ENCODE measurements around the gene PSME3.

PSME3 gene

GRCh38 chr17:42832934-42833766 lies at the start of gene PSME3:
Gene PSME3 (plus strand): TSS chr17:42833397. CDS start chr17:42833632, 235 bp downstream.
- peak; percentile 95 for DNase-seq
- Mint-ChIP-seq H3K36me3 (ENCODE audit: low read depth) (peaks cover 54% of the 10 kb centered on the region), H3K27ac (peak within 1 kb of the TSS; percentile 99)

GRCh38 chr17:42783791-42784138 lies 49.4 kb upstream of the PSME3 start:
- H3K27ac Mint-ChIP-seq = no peak overlapping the region
- H3K27me3 Mint-ChIP-seq = peaks cover 84% of the 10 kb centered on the region
- no peak for DNase-seq
- peaks cover 12% of the 10 kb centered on the region for H3K36me3 Mint-ChIP-seq (ENCODE audit: low read depth)
- H3K4me3 Mint-ChIP-seq = no peak overlapping the region
- H3K9me3 Mint-ChIP-seq = no peaks in the 10 kb centered on the region
- H3K4me1 Mint-ChIP-seq (ENCODE audit: low read depth) = peaks cover 32% of the 10 kb centered on the region

More at GRCh38 chr17:42832934-42833766, at the start of gene PSME3:
- H3K9me3 Mint-ChIP-seq = no peaks in the 10 kb centered on the region
- no peaks in the 10 kb centered on the region for H3K27me3 Mint-ChIP-seq
- peaks cover 34% of the 10 kb centered on the region for H3K4me1 Mint-ChIP-seq (ENCODE audit: low read depth)
- peak within 1 kb of the TSS; percentile 95 for H3K4me3 Mint-ChIP-seq

GRCh38 chr17:42784409-42784808 lies 48.8 kb upstream of the PSME3 start:
- DNase-seq = no peak
- no peak overlapping the region for H3K27ac Mint-ChIP-seq
- peaks cover 88% of the 10 kb centered on the region for H3K27me3 Mint-ChIP-seq
- no peak overlapping the region for H3K4me3 Mint-ChIP-seq
- H3K9me3 Mint-ChIP-seq = no peaks in the 10 kb centered on the region
- H3K4me1 Mint-ChIP-seq (ENCODE audit: low read depth) = peaks cover 32% of the 10 kb centered on the region
- peaks cover 5% of the 10 kb centered on the region for H3K36me3 Mint-ChIP-seq (ENCODE audit: low read depth)

GRCh38 chr17:42784811-42785592 lies 48.2 kb upstream of the PSME3 start:
- no peaks in the 10 kb centered on the region for H3K36me3 Mint-ChIP-seq (ENCODE audit: low read depth)
- H3K27ac Mint-ChIP-seq = no peak overlapping the region
- peaks cover 82% of the 10 kb centered on the region for H3K27me3 Mint-ChIP-seq
- H3K4me1 Mint-ChIP-seq (ENCODE audit: low read depth) = peaks cover 32% of the 10 kb centered on the region
- no peak for DNase-seq
- H3K4me3 Mint-ChIP-seq = no peak overlapping the region
- no peaks in the 10 kb centered on the region for H3K9me3 Mint-ChIP-seq

- Mint-ChIP-seq H3K36me3 (ENCODE audit: low read depth) (no peaks in the 10 kb centered on the region), H3K27me3 (peaks cover 68% of the 10 kb centered on the region), H3K27ac (no peak overlapping the region), H3K4me3 (no peak overlapping the region), H3K9me3 (no peaks in the 10 kb centered on the region), H3K4me1 (ENCODE audit: low read depth) (peaks cover 24% of the 10 kb centered on the region)
- no peak for DNase-seq
Observed at GRCh38 chr17:42787266-42787665, 45.9 kb upstream of the PSME3 start.

GRCh38 chr17:42791948-42792347 lies 41.2 kb upstream of the PSME3 start:
- no peak for DNase-seq
- Mint-ChIP-seq H3K27ac (no peak overlapping the region), H3K4me3 (no peak overlapping the region), H3K4me1 (ENCODE audit: low read depth) (peaks cover 11% of the 10 kb centered on the region), H3K36me3 (ENCODE audit: low read depth) (peaks cover 12% of the 10 kb centered on the region), H3K9me3 (no peaks in the 10 kb centered on the region), H3K27me3 (peaks cover 22% of the 10 kb centered on the region)

- peaks cover 12% of the 10 kb centered on the region for H3K36me3 Mint-ChIP-seq (ENCODE audit: low read depth)
- no peak overlapping the region for H3K4me3 Mint-ChIP-seq
- H3K27ac Mint-ChIP-seq = no peak overlapping the region
- no peak for DNase-seq
- peaks cover 16% of the 10 kb centered on the region for H3K4me1 Mint-ChIP-seq (ENCODE audit: low read depth)
- H3K9me3 Mint-ChIP-seq = no peaks in the 10 kb centered on the region
- peaks cover 17% of the 10 kb centered on the region for H3K27me3 Mint-ChIP-seq
Observed at GRCh38 chr17:42792545-42792944, 40.7 kb upstream of the PSME3 start.

GRCh38 chr17:42795061-42795460 lies 38.1 kb upstream of the PSME3 start:
- DNase-seq = no peak
- peaks cover 19% of the 10 kb centered on the region for H3K36me3 Mint-ChIP-seq (ENCODE audit: low read depth)
- H3K9me3 Mint-ChIP-seq = peaks cover 4% of the 10 kb centered on the region
- no peak overlapping the region for H3K4me3 Mint-ChIP-seq
- H3K27me3 Mint-ChIP-seq = no peaks in the 10 kb centered on the region
- H3K27ac Mint-ChIP-seq = no peak overlapping the region
- H3K4me1 Mint-ChIP-seq (ENCODE audit: low read depth) = peaks cover 25% of the 10 kb centered on the region

- Mint-ChIP-seq H3K4me1 (ENCODE audit: low read depth) (peaks cover 25% of the 10 kb centered on the region), H3K27me3 (no peaks in the 10 kb centered on the region), H3K4me3 (no peak overlapping the region), H3K27ac (peak overlapping the region; percentile 3), H3K9me3 (peaks cover 4% of the 10 kb centered on the region), H3K36me3 (ENCODE audit: low read depth) (peaks cover 19% of the 10 kb centered on the region)
- DNase-seq = no peak
Observed at GRCh38 chr17:42795465-42795864, 37.7 kb upstream of the PSME3 start.

GRCh38 chr17:42796066-42796758 lies 37.0 kb upstream of the PSME3 start:
- peaks cover 25% of the 10 kb centered on the region for H3K4me1 Mint-ChIP-seq (ENCODE audit: low read depth)
- peaks cover 19% of the 10 kb centered on the region for H3K36me3 Mint-ChIP-seq (ENCODE audit: low read depth)
- H3K27me3 Mint-ChIP-seq = no peaks in the 10 kb centered on the region
- no peak overlapping the region for H3K4me3 Mint-ChIP-seq
- no peak overlapping the region for H3K27ac Mint-ChIP-seq
- no peak for DNase-seq
- peaks cover 4% of the 10 kb centered on the region for H3K9me3 Mint-ChIP-seq

GRCh38 chr17:42797067-42798007 lies 35.9 kb upstream of the PSME3 start:
- Mint-ChIP-seq H3K36me3 (ENCODE audit: low read depth) (peaks cover 19% of the 10 kb centered on the region), H3K4me3 (peak overlapping the region; percentile 94), H3K27ac (peak overlapping the region; percentile 47), H3K9me3 (peaks cover 4% of the 10 kb centered on the region), H3K27me3 (no peaks in the 10 kb centered on the region), H3K4me1 (ENCODE audit: low read depth) (peaks cover 25% of the 10 kb centered on the region)
- DNase-seq = no peak

- Mint-ChIP-seq H3K4me3 (peak overlapping the region; percentile 94), H3K27me3 (no peaks in the 10 kb centered on the region), H3K9me3 (peaks cover 4% of the 10 kb centered on the region), H3K36me3 (ENCODE audit: low read depth) (peaks cover 19% of the 10 kb centered on the region), H3K27ac (peak overlapping the region; percentile 89), H3K4me1 (ENCODE audit: low read depth) (peaks cover 25% of the 10 kb centered on the region)
- DNase-seq = no peak
Observed at GRCh38 chr17:42798011-42798382, 35.2 kb upstream of the PSME3 start.

GRCh38 chr17:42798383-42799380 lies 34.5 kb upstream of the PSME3 start, which contains the start of the genes CNTD1 and COA3:
Gene CNTD1 (plus strand): TSS chr17:42798861. CDS start chr17:42799068, 207 bp downstream.
Gene COA3 (minus strand): TSS chr17:42798704. CDS start chr17:42798681, 23 bp downstream.
- Mint-ChIP-seq H3K4me1 (ENCODE audit: low read depth) (peaks cover 25% of the 10 kb centered on the region), H3K27ac (peak within 1 kb of the TSS; percentile 89), H3K36me3 (ENCODE audit: low read depth) (peaks cover 19% of the 10 kb centered on the region), H3K27me3 (no peaks in the 10 kb centered on the region), H3K9me3 (peaks cover 4% of the 10 kb centered on the region), H3K4me3 (peak within 1 kb of the TSS; percentile 94)
- DNase-seq = peak; percentile 87
